C4-2B (cell line): ENCODE results near the gene SLC11A2.

ENCODE experiments used
- ZFX ChIP-seq: fragments of 450-650 bp; IDR thresholded peaks from 2 replicates; pipeline ENCODE4 v1.6.1; 2017
- TF ChIP-seq, protein P1 (sequence below): fragments of 450-650 bp; conservative IDR thresholded peaks from 2 replicates; pipeline ENCODE4 v1.5.1; 2017; ENCODE audit warnings: mild to moderate bottlenecking

DNA sequence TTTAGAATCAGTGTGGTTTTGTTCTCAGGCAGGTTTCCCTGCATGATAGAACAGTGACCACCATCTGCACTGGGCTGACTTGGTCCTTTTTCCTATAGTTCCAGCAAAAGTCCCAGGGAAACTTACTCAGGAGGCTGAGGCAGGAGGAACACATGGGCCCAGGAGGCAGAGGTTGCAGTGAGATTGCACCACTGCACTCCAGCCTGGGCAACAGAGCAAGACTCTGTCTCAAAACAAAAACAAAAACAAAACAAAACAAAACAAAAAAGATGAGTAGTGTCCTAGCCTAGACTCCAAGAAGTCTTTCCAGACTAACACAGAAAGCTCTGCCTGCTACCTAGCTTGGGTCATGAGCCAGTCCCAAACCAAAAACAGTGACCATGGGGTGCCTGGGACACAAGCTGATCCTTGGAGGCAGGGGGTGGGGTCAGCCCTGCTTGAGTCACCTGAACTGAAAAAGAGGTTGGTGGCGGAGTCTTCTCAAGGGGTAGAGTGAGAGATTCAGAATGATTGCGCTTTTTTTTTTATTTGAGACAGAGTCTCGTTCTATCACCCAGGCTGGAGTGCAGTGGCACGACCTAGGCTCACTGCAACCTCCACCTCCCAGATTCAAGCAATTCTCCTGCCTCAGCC is 7.4 kb upstream of the SLC11A2 start:
- TF ChIP-seq, protein P1, sequence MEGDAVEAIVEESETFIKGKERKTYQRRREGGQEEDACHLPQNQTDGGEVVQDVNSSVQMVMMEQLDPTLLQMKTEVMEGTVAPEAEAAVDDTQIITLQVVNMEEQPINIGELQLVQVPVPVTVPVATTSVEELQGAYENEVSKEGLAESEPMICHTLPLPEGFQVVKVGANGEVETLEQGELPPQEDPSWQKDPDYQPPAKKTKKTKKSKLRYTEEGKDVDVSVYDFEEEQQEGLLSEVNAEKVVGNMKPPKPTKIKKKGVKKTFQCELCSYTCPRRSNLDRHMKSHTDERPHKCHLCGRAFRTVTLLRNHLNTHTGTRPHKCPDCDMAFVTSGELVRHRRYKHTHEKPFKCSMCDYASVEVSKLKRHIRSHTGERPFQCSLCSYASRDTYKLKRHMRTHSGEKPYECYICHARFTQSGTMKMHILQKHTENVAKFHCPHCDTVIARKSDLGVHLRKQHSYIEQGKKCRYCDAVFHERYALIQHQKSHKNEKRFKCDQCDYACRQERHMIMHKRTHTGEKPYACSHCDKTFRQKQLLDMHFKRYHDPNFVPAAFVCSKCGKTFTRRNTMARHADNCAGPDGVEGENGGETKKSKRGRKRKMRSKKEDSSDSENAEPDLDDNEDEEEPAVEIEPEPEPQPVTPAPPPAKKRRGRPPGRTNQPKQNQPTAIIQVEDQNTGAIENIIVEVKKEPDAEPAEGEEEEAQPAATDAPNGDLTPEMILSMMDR: no peak
- no peak for TF ChIP-seq ZFX
